NCI-H187 treated with DMSO at 0.1 percent for 48 hours (cell line): Measurements from ENCODE around the gene RAB11FIP4.

Source experiments
- DNase-seq: peaks from one replicate; lab custom pipeline; 2025; lab: John Stamatoyannopoulos, UW

The RAB11FIP4 gene

GRCh38 chr17:31411707-31412285 lies 20.3 kb downstream of the RAB11FIP4 start:
- no peak for DNase-seq

- no peak for DNase-seq
Observed at GRCh38 chr17:31412511-31412910, 21.0 kb downstream of the RAB11FIP4 start.

GRCh38 chr17:31413081-31413799 lies 21.8 kb downstream of the RAB11FIP4 start:
- no peak for DNase-seq

GRCh38 chr17:31413874-31414549 lies 22.5 kb downstream of the RAB11FIP4 start:
- DNase-seq: no peak

- no peak for DNase-seq
Observed at GRCh38 chr17:31414550-31414918, 23.1 kb downstream of the RAB11FIP4 start.

GRCh38 chr17:31415004-31415454 lies 23.6 kb downstream of the RAB11FIP4 start:
- DNase-seq: no peak

GRCh38 chr17:31415640-31416502 lies 24.4 kb downstream of the RAB11FIP4 start:
- DNase-seq: no peak

- DNase-seq: no peak
Observed at GRCh38 chr17:31416503-31416923, 25.0 kb downstream of the RAB11FIP4 start.

GRCh38 chr17:31417051-31417792 lies 25.7 kb downstream of the RAB11FIP4 start:
- DNase-seq: no peak

- DNase-seq: no peak
Observed at GRCh38 chr17:31418773-31419350, 27.4 kb downstream of the RAB11FIP4 start.

GRCh38 chr17:31422443-31422842 lies 31.0 kb downstream of the RAB11FIP4 start:
- DNase-seq: no peak

GRCh38 chr17:31424944-31425281 lies 33.4 kb downstream of the RAB11FIP4 start:
- no peak for DNase-seq

GRCh38 chr17:31425282-31426040 lies 34.0 kb downstream of the RAB11FIP4 start:
- no peak for DNase-seq

- DNase-seq: no peak
Observed at GRCh38 chr17:31427684-31428083, 36.2 kb downstream of the RAB11FIP4 start.

- DNase-seq: no peak
Observed at GRCh38 chr17:31428111-31428510, 36.6 kb downstream of the RAB11FIP4 start.

GRCh38 chr17:31428512-31428911 lies 37.0 kb downstream of the RAB11FIP4 start:
- no peak for DNase-seq

GRCh38 chr17:31431098-31431851 lies 39.8 kb downstream of the RAB11FIP4 start:
- DNase-seq: no peak

- no peak for DNase-seq
Observed at GRCh38 chr17:31431852-31432658, 40.6 kb downstream of the RAB11FIP4 start.
